HCT116 (cell line): ENCODE results near the gene HLA-DOA. TPM values are rescaled to one million over a fixed set of nuclear protein-coding genes. Genes with fewer than 3 reads are reported as not detected.

Experiments
- ATAC-seq: fragments of 200-7000 bp; cut with Tn5 transposase; 2 replicates; pipeline ENCODE4 v1.9.1; 2020; ENCODE audit warnings: mild to moderate bottlenecking, moderate library complexity
- BruUV-seq: library from RNA; stranded (reverse); fragments of 400-500 nt; replicated peaks from 2 replicates; lab custom pipeline; 2021; lab: Mats Ljungman, UMichigan
- CTCF ChIA-PET: fragments of 300-600 bp; sonication (Branson Sonifier 250); formaldehyde crosslinking; loops from one replicate; lab custom pipeline; 2021; ENCODE audit warnings: antibody characterized with exemption; lab: Charles Lee
- POLR2A ChIA-PET: fragments of 300-600, 350-600 bp; sonication (Branson Sonifier 250); formaldehyde crosslinking; loops from one replicate; lab custom pipeline; 2021; ENCODE audit warnings: antibody characterized with exemption; lab: Charles Lee
- RAD21 ChIA-PET, 2 experiments: fragments of 300-600 bp; sonication (Branson Sonifier 250); formaldehyde crosslinking; loops; one replicate each; lab custom pipeline; 2023; ENCODE audit warnings: low total read pairs in 2 of 2; ENCODE audit not compliant: uncharacterized antibody in 2 of 2, unreplicated experiment in 2 of 2, low non-redundant PET in 1 of 2; lab: Charles Lee
- DNase-seq: peaks from one replicate; pipeline ENCODE4 v3.0.0-alpha.2; 2010; ENCODE audit warnings: low read depth, low spot score
- H2AFZ ChIP-seq: fragments of 200-600 bp; shearing (Covaris generic), sonication (generic); 2 replicates; pipeline ENCODE4 v1.6.1; 2017; ENCODE audit warnings: low read depth, mixed run types, mixed read lengths, antibody characterized with exemption, low read length; ENCODE audit not compliant: poor library complexity, severe bottlenecking
- H3K27ac ChIP-seq: 2 replicates; pipeline ENCODE4 v1.5.1; 2012; ENCODE audit warnings: low read depth, low read length
- H3K27me3 ChIP-seq: fragments of 200-600 bp; sonication (generic); 2 replicates; pipeline ENCODE4 v1.6.1; 2016; ENCODE audit warnings: mixed run types, low read length, mixed read lengths; ENCODE audit not compliant: insufficient read depth
- H3K36me3 ChIP-seq, 2 experiments: fragments of 200-500 bp in 1 of 2; fragments of 200-600 bp in 1 of 2; sonication (Bioruptor generic) in 1 of 2; sonication (generic) in 1 of 2; 2 replicates each; pipeline versions ENCODE4 v1.5.1 to v1.6.1; 2014 to 2016; ENCODE audit warnings: low read length in 2 of 2, inconsistent platforms in 1 of 2, mixed read lengths in 1 of 2, mixed run types in 1 of 2; ENCODE audit not compliant: insufficient read depth in 2 of 2, control insufficient read depth in 1 of 2
- H3K4me1 ChIP-seq, 2 experiments: fragments of 200-600 bp in 1 of 2; sonication (generic) in 1 of 2; 2 replicates each; pipeline versions ENCODE4 v1.5.1 to v1.6.1; 2012 to 2017; ENCODE audit warnings: low read length in 2 of 2, inconsistent platforms in 1 of 2, mild to moderate bottlenecking in 1 of 2, mixed read lengths in 1 of 2, mixed run types in 1 of 2, moderate library complexity in 1 of 2; ENCODE audit not compliant: insufficient read depth in 2 of 2, control insufficient read depth in 1 of 2
- H3K4me2 ChIP-seq: fragments of 200-600 bp; sonication (generic); 2 replicates; pipeline ENCODE4 v1.6.1; 2017; ENCODE audit warnings: mixed run types, low read length, mixed read lengths
- H3K4me3 ChIP-seq, 2 experiments: fragments of 200-600 bp in 1 of 2; sonication (generic) in 1 of 2; replicated peaks in 1 of 2; 2 replicates each; pipeline ENCODE4 v1.5.1; 2011 to 2016; ENCODE audit warnings: low read length in 2 of 2, control low read depth in 1 of 2, low read depth in 1 of 2, mild to moderate bottlenecking in 1 of 2, mixed read lengths in 1 of 2, mixed run types in 1 of 2
- H3K79me2 ChIP-seq: fragments of 200-600 bp; sonication (generic); 2 replicates; pipeline ENCODE4 v1.6.1; 2017; ENCODE audit warnings: mild to moderate bottlenecking, mixed run types, low read length, moderate library complexity, mixed read lengths; ENCODE audit not compliant: insufficient read depth
- H3K9ac ChIP-seq: fragments of 200-600 bp; sonication (generic); 2 replicates; pipeline ENCODE4 v1.6.1; 2016; ENCODE audit warnings: low read length, mixed read lengths
- H3K9me2 ChIP-seq: fragments of 200-600 bp; sonication (generic), shearing (Covaris generic); 2 replicates; pipeline ENCODE4 v1.6.1; 2017; ENCODE audit warnings: mixed run types, mild to moderate bottlenecking, moderate library complexity; ENCODE audit not compliant: insufficient read depth
- H3K9me3 ChIP-seq, 2 experiments: fragments of 200-500 bp in 1 of 2; fragments of 200-600 bp in 1 of 2; sonication (Bioruptor generic) in 1 of 2; sonication (generic) in 1 of 2; 2 replicates each; pipeline ENCODE4 v1.6.1; 2014 to 2017; ENCODE audit warnings: low read length in 2 of 2, mixed read lengths in 2 of 2, inconsistent platforms in 1 of 2, low read depth in 1 of 2, mild to moderate bottlenecking in 1 of 2, mixed run types in 1 of 2, moderate library complexity in 1 of 2; ENCODE audit not compliant: control insufficient read depth in 1 of 2, insufficient read depth in 1 of 2
- H4K20me1 ChIP-seq: fragments of 200-600 bp; sonication (generic), shearing (Covaris generic); 2 replicates; pipeline ENCODE4 v1.6.1; 2017; ENCODE audit warnings: mixed run types, mild to moderate bottlenecking, moderate library complexity; ENCODE audit not compliant: insufficient read depth
- ELF1 ChIP-seq: IDR thresholded peaks from 2 replicates; pipeline ENCODE4 v1.6.1; 2012; ENCODE audit warnings: low read depth, borderline replicate concordance
- POLR2A ChIP-seq: IDR thresholded peaks from 2 replicates; pipeline ENCODE4 v1.7.0; 2011; ENCODE audit warnings: borderline replicate concordance; ENCODE audit not compliant: insufficient read depth, insufficient read length; ENCODE audit errors: extremely low read depth
- POLR2AphosphoS5 ChIP-seq: IDR thresholded peaks from 2 replicates; pipeline ENCODE4 v1.6.1; 2011; ENCODE audit warnings: mild to moderate bottlenecking, low read depth, low read length, moderate library complexity
- YY1 ChIP-seq: IDR thresholded peaks from 2 replicates; pipeline ENCODE4 v1.6.1; 2011; ENCODE audit warnings: low read length, low read depth, moderate library complexity, mild to moderate bottlenecking; ENCODE audit not compliant: insufficient replicate concordance; ENCODE audit errors: extremely low read depth
- ZFX ChIP-seq: fragments of 450-650 bp; IDR thresholded peaks from 2 replicates; pipeline ENCODE4 v1.6.1; 2017
- intact Hi-C: fragments of 100-400 bp; cut with micrococcal nuclease; formaldehyde crosslinking; loops from 2 replicates; pipeline ENCODE4 v1.10.0; 2022
- total RNA-seq: library from RNA; stranded (reverse); gene quantifications from one replicate; pipeline ENCODE4 v1.2.1, GENCODE V29; 2021; ENCODE audit not compliant: unreplicated experiment
- TF ChIP-seq, protein P1 (sequence below): IDR thresholded peaks from 2 replicates; pipeline ENCODE4 v1.6.1; 2012; ENCODE audit warnings: low read depth

Gene HLA-DOA
- total RNA-seq, 1 experiment from 2014 or later, result 0.39 TPM

DNA sequence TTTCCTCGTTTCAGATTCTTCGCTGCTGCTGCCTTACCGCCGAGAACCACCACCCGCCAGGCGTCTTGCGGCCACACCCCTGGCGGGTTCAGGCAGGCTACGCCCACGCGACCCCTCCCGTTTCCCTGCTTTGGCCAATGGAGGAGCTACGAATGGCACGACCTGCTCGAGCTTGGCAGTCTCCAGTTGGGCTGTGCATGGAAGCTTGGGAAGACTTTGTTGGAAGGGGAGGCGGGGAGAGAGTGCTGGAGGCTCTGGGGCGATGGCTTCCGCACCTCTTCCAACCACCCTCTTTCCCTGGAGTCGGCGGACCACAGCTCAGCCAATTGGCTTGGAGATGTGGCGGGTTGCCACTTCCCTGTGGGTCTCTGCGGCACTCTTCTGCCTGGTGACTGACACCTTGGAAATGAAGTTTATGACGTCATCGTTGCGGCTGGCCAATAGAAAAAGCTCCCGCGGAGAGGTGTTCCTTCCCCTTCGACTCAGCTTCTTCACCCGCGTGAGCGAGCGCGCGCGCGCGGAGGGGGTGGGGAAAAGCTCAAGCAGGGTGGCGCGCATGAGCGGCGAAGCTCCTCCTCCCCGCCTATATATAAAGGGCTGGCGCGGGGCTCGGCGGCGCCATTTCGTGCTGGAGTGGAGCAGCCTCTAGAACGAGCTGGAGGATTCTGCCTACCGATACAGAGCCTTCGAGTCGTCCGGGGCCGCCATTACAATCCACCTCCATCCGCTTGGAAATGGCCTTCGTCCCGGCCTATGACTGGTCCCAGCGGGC is 37.6 kb downstream of the HLA-DOA start:
- RAD21 ChIA-PET, result interaction anchor here in 1 of 2 experiments (0.9 to 1.7 kb wide), 2 partner anchors 13 to 77 kb away, joined by 3 to 4 read pairs; no protein-coding TSS in a partner anchor

DNA sequence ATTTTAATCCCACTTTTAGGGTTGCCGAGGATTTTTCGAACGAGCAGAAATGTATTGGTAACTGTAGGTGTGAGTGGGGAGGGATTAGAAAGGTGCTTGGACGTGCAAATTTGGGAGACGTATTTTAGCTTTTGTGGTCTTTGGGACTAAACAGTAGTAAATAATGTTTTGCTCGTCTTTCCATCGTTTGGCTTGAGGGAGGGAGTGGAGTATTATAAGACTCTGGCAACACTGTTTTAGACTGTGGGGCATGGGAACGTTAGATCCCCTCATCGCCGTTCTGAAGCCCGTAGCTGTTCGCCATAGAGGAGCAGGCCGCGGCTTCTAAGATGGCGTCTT is 38.2 kb downstream of the HLA-DOA start:
- intact Hi-C loops, result no loop called here
- Histone ChIP-seq H4K20me1 (peaks cover 37% of the 10 kb centered on the region; the same call in 1 of the 2 replicates), H3K9me2 (no peaks in the 10 kb centered on the region), H3K27me3 (no peaks in the 10 kb centered on the region), H3K9me3 (no peaks in the 10 kb centered on the region), H2AFZ (no peak overlapping the region), H3K27ac (peak overlapping the region; percentile 97), H3K4me3 (peak overlapping the region; percentile 82 to 92), H3K9ac (peak overlapping the region; percentile 92), H3K79me2 (peaks cover 84% of the 10 kb centered on the region), H3K4me2 (peak overlapping the region; percentile 84), H3K36me3 (peaks cover 27 to 39% of the 10 kb centered on the region in 2 experiments), H3K4me1 (peaks cover 15 to 63% of the 10 kb centered on the region in 2 experiments)
- TSS peak; percentile 25 for BruUV-seq
- TF ChIP-seq, protein P1, sequence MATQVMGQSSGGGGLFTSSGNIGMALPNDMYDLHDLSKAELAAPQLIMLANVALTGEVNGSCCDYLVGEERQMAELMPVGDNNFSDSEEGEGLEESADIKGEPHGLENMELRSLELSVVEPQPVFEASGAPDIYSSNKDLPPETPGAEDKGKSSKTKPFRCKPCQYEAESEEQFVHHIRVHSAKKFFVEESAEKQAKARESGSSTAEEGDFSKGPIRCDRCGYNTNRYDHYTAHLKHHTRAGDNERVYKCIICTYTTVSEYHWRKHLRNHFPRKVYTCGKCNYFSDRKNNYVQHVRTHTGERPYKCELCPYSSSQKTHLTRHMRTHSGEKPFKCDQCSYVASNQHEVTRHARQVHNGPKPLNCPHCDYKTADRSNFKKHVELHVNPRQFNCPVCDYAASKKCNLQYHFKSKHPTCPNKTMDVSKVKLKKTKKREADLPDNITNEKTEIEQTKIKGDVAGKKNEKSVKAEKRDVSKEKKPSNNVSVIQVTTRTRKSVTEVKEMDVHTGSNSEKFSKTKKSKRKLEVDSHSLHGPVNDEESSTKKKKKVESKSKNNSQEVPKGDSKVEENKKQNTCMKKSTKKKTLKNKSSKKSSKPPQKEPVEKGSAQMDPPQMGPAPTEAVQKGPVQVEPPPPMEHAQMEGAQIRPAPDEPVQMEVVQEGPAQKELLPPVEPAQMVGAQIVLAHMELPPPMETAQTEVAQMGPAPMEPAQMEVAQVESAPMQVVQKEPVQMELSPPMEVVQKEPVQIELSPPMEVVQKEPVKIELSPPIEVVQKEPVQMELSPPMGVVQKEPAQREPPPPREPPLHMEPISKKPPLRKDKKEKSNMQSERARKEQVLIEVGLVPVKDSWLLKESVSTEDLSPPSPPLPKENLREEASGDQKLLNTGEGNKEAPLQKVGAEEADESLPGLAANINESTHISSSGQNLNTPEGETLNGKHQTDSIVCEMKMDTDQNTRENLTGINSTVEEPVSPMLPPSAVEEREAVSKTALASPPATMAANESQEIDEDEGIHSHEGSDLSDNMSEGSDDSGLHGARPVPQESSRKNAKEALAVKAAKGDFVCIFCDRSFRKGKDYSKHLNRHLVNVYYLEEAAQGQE, result no peak
- peak; percentile 47 for TF ChIP-seq ZFX
- DNase-seq (no peak), ATAC-seq (no peak)
- ChIA-PET RAD21 (interaction anchor here in 1 of 2 experiments (0.9 to 1.7 kb wide), 2 partner anchors 13 to 77 kb away, joined by 3 to 4 read pairs; no protein-coding TSS in a partner anchor), CTCF (interaction anchor here (0.8 to 7.8 kb wide), 9 partner anchors 13 to 145 kb away, joined by 3 to 73 read pairs (median 13); partner anchors contain the start of genes HLA-DMA and TAP2), POLR2A (interaction anchor here (0.6 to 8.1 kb wide), 45 partner anchors 10 to 1265 kb away, joined by 3 to 227 read pairs (median 4); partner anchors contain the start of genes ATF6B, BAK1, HLA-DMA and HLA-DMB)

More for the DNA sequence above, 37.6 kb downstream of the HLA-DOA start:
- TF ChIP-seq YY1 (peak; percentile 93), POLR2A (peak; percentile 98), ELF1 (no peak), POLR2AphosphoS5 (peak; percentile 99)
- no TSS peak for BruUV-seq
- Histone ChIP-seq H2AFZ (no peak overlapping the region), H3K27ac (peak overlapping the region; percentile 97), H3K4me1 (peaks cover 11 to 60% of the 10 kb centered on the region in 2 experiments), H4K20me1 (peaks cover 42% of the 10 kb centered on the region; the same call in 1 of the 2 replicates), H3K79me2 (peaks cover 84% of the 10 kb centered on the region), H3K27me3 (no peaks in the 10 kb centered on the region), H3K9me2 (no peaks in the 10 kb centered on the region), H3K36me3 (peaks cover 32 to 44% of the 10 kb centered on the region in 2 experiments), H3K9me3 (no peaks in the 10 kb centered on the region), H3K9ac (peak overlapping the region; percentile 94), H3K4me3 (peak overlapping the region; percentile 82 to 95), H3K4me2 (peak overlapping the region; percentile 84)
- ChIA-PET CTCF (interaction anchor here (0.5 to 7.8 kb wide), 14 partner anchors 9 to 146 kb away, joined by 3 to 73 read pairs (median 4); partner anchors contain the start of genes HLA-DMA, PSMB9, TAP1 and TAP2), POLR2A (interaction anchor here (0.6 to 8.1 kb wide), 49 partner anchors 8 to 1265 kb away, joined by 3 to 227 read pairs (median 4); partner anchors contain the start of genes ATF6B, BAK1, HLA-DMA and HLA-DMB)
- intact Hi-C loops, result no loop called here
- peak; percentile 57 for ATAC-seq
- DNase-seq, result peak; percentile 100
